GM19099 (cell line): ENCODE results near the gene AP1M1.

Experiments used
- POLR2A ChIP-seq: IDR thresholded peaks from 3 replicates; pipeline ENCODE4 v1.6.1; 2011; ENCODE audit warnings: low read depth; ENCODE audit not compliant: insufficient read length; ENCODE audit errors: extremely low read depth

Gene AP1M1

DNA sequence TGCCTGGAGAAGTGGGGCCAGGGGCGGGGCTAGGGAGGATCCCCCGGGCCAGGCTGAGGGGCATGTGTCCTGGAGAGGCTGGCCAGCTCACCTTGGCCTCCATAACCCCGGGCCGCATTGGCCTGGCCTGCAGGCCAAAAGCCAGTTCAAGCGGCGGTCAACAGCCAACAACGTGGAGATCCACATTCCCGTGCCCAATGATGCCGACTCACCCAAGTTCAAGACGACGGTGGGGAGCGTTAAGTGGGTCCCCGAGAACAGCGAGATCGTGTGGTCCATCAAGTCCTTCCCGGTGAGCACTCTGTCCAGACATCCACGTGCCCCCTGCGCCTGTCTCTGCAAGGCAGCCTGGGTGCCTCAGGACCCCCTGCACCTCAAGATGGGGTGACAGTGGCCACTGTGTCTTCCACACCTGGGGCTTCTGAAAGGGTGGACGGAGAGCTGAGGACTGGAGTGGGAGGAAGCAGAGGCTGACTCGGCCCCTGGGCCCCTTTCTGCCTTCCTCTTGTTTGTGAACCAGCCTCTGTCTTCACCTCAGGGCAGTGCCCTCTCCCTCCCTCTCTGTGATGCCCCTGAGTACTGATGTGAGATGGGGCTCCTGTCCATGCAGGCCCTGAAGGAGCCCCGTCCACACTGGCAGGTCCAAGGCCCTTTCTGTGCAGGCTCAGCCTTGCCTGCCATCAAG, 31.1 kb downstream of the AP1M1 start:
- no peak for TF ChIP-seq POLR2A

- no peak for TF ChIP-seq POLR2A
These were observed 31.6 kb downstream of the AP1M1 start for GRCh38 chr19:16229322-16229641.

DNA sequence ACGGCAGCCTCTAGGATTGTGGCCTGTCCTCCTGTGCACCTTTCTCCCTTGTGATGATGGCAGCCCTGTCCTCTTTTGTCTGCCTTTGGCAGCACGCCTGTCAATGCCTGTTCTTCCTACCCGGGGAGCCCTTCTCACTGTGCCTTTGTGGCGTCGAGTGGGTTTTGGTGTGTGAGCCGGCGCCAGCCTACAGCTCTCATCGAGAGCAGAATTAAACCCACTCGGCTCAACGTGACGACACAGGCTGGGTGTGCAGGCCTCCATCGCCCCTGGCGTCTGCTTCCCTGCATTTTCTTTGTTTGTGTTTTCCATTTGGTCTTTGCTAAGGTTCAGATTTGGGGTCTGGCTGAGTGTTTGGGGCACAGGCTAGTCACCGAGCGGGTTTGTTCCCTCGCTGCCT, 34.4 kb downstream of the AP1M1 start:
- TF ChIP-seq POLR2A, result no peak

GRCh38 chr19:16232568-16232967, 34.9 kb downstream of the AP1M1 start:
- TF ChIP-seq POLR2A, result no peak

DNA sequence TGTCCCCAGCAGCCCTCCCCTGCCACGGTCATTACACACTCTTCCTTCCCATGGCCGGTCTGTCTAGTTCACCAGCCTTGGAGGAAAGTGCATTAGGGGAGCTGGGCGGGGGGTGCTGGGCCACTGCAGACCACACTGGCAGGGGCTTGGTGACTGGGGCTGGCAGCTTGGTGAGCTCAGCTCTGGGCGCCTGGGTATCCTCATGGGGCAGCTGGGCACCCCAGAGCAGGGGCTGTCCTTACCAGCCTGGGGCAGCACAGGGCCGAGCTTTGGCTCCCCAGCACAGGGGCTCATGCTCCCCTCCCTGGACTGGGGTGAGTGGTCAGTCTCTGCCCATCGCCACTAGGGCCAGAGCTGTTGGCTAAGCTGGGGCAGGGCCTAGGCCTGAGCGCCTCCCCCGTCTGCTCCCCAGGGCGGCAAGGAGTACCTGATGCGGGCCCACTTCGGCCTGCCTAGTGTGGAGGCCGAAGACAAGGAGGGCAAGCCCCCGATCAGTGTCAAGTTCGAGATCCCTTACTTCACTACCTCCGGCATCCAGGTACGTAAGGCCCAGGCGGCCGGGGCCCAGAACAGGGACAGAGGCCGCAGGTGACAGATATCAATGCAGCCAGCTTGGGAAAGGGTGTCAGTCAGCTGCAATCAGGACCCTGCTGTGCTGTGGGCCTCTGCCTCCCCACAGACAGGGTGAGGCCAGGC, 35.5 kb downstream of the AP1M1 start:
- no peak for TF ChIP-seq POLR2A

- no peak for TF ChIP-seq POLR2A
These were observed 36.3 kb downstream of the AP1M1 start for GRCh38 chr19:16233836-16234551.

DNA sequence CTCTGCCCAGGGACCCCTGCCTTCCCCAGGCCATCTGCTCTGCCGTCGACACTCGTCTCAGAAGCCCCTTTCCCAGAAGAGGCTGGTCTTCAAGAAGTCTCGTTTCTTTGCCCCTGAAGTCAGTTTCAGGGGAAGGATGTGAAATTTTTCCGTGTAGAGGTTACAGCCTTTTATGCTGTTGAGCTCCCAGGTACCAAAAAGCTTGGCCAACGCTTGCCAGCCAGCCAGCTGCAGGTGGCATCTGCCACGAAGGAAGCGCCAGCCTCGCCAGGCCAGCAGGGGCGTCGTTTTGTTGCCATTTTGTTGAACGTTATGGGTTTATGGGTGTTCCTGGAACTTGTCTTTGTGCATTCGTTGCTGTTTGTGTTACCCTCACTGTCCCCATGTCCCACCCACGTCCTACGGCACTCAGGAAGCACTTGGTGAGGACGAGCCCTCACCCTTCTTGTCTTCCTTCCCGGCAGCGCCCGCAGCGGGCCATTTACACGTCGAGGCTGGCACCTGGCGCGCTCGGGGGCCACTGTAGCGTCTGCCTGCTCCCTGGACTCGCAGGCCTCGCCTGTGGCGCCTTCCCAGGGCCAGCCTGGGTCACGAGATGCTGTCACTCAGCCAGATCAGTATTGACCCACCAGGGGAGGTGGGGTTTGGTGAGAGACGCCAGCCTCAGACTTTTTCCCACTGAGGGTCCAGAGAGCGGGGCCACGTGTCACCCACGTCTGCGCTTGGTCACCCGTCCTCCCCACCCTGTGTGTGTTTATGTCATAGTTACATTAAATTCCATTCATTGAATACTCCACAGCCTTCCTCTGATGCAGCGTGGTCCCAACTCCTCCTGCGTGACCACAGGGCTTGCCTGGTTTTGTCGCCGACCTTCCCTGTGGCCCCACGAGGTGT, 37.1 kb downstream of the AP1M1 start:
- TF ChIP-seq POLR2A, result no peak

DNA sequence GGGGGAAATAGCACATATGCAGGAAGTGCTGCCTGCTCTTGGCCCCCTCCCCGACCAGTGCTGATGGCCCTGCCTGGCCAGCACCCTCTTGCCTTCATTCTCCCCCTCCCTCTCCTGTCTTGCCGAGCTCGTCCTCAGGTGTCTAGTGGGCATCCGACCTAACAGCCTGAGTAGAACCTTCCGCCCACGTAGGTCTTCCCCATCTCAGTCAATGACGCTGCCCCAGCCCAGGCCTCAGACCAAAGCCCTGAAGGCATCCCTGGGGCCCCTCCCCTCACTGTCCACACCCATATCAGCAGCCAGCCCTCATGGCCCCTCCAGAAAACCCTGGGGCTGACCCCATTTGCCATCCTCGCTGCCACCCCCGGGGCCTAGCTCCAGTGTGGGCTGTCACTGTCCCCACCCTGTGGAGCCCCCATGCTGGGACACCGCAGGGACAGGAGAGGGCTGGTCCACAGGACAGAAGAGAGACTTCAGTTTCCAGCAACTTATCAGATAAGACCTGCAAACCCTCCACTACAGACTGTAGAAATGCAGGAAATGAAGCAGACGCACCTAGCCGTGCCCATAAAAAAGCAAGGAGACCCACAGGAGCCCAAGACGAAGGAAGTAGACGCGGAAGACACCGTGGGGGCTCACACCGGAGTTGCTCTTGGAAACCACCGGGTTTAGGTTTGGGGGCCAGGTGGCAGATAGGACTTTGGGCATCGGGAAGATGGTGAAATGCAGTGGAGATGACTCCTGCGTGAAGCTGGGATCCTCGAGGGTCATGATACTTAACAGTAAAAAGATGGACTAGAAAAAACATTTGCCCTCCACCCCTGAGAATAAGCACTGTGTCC, 38.3 kb downstream of the AP1M1 start:
- TF ChIP-seq POLR2A, result no peak

- no peak for TF ChIP-seq POLR2A
These were observed 46.4 kb downstream of the AP1M1 start for GRCh38 chr19:16244091-16244490.

DNA sequence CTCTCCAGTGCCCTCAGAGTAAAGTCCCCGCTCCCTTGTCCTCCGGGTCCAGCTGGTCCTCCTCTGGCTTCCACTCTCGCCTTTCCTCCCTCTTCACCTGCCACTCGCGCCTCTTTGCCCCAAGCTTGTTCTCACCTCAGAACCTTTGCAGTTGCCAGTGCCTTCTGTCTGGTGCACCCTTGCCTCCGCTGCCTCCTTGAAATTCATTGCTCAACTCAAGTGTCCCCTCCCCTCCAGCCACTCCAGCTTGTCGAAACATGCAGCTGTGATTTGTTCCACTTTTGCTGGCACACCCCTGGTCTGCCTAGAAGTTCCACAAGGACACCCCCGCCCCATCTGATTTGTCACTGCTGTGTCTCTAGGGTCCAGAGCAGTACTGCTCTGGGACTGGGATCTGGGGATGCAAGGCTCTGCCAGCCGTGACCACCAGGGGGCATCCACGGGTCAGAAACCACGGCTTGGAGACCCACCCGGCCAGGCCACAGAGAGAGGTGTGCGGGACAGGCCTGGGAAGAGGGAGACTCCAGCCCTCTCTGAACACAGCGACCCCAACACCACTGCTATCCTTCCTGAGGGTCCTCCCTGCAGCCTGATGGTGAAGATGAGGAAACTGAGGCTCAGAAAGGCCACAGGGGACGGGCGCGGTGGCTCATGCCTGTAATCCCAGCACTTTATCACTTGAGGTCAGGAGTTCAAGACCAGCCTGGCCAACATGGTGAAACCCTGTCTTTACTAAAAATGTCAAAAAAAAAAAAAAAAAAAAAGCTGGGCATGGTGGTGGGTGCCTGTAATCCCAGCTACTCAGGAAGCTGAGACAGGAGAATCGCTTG, 49.9 kb downstream of the AP1M1 start:
- TF ChIP-seq POLR2A, result no peak

DNA sequence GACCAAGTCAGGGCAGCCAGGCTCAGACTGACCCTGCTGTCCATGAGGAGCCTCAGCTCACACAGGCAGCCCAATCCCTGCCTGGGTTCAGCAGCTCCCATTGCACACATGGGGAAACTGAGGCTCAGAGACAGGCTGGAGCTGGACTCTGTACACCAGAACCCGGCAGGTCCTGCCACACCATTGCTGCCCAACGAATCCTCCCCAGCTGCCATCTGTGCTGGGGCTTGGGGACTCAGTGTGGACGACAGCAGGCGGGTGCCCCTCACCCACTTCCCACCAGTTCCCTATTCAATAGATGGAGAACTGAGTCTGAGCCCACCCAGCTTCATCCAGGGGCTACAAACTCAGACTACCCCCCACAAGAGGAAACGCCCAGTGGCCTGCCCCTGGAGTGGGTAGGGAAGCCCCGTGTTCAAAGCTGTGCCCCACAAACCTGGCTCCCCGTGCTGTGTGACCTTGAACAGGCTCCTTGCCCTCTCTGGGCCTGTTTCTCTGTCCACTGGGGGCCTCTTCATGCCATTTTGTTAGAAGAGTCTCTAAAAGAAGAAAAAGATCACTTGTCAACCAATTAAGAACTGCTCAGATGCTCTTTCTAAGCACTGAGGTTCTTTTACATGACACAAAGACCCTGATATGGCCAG, 50.8 kb downstream of the AP1M1 start:
- no peak for TF ChIP-seq POLR2A

GRCh38 chr19:16249826-16250404, 52.2 kb downstream of the AP1M1 start:
- no peak for TF ChIP-seq POLR2A
